ENCODE results near the gene CD48. TPM values are rescaled to one million over a fixed set of nuclear protein-coding genes. Genes with fewer than 3 reads are reported as not detected.

CD48 gene
- total and polyA plus RNA-seq, 4 donors, result 2.5 to 10.0 (median 5.1) TPM

GRCh38 chr1:160682983-160683865 is 28.4 kb downstream of the CD48 start:
- Histone ChIP-seq H3K4me3 (ENCODE audit: low read depth in 1 of 3, low read length in 3 of 3) (no peak overlapping the region), H3K36me3 (ENCODE audit: control insufficient read depth in 4 of 4, insufficient read depth in 3 of 4, low read depth in 1 of 4, low read length in 3 of 4) (no peaks in the 10 kb centered on the region), H3K4me1 (ENCODE audit: control insufficient read depth in 4 of 4, insufficient read depth in 4 of 4, low read length in 3 of 4) (no peaks in the 10 kb centered on the region), H3K9ac (ENCODE audit: low read depth in 1 of 2, low read length in 2 of 2) (no peak overlapping the region), H3K27ac (ENCODE audit: low read depth in 1 of 2, low read length in 2 of 2) (no peak overlapping the region), H3K9me3 (ENCODE audit: control insufficient read depth in 4 of 4, low read length in 3 of 4) (no peaks in the 10 kb centered on the region), H3K27me3 (ENCODE audit: control insufficient read depth in 4 of 4, insufficient read depth in 4 of 4, low read length in 3 of 4) (no peaks in the 10 kb centered on the region)
- 77% methylated on average over 4 of the region's 4 CpGs for WGBS
- TF ChIP-seq ZBTB33 (IDR thresholded peaks at IDR 0.05) (no peak), RXRA (IDR thresholded peaks at IDR 0.05) (no peak), EGR1 (IDR thresholded peaks at IDR 0.05; ENCODE audit: low read depth in 2 of 2) (no peak), FOXA1 (IDR thresholded peaks at IDR 0.05) (no peak), SP1 (IDR thresholded peaks at IDR 0.05) (no peak), ATF3 (IDR thresholded peaks at IDR 0.05) (no peak), JUND (IDR thresholded peaks at IDR 0.05) (no peak), CTCF (IDR thresholded peaks at IDR 0.05; ENCODE audit: low read depth, low read length, missing input control) (no peak), NR2F2 (IDR thresholded peaks at IDR 0.05) (no peak), MAX (IDR thresholded peaks at IDR 0.05) (no peak), GABPA (IDR thresholded peaks at IDR 0.05 in 1 of 2, conservative IDR thresholded peaks at IDR 0.05 in 1 of 2) (no peak), YY1 (IDR thresholded peaks at IDR 0.05) (no peak), RAD21 (IDR thresholded peaks at IDR 0.05) (no peak), REST (IDR thresholded peaks at IDR 0.05) (no peak), HNF4A (conservative IDR thresholded peaks at IDR 0.05) (no peak), HNF4G (IDR thresholded peaks at IDR 0.05) (no peak), FOXA2 (IDR thresholded peaks at IDR 0.05) (no peak), TAF1 (conservative IDR thresholded peaks at IDR 0.05) (no peak)
- DNase-seq (ENCODE audit: low spot score), result no peak

Data from liver (tissue), 9 donors.